Measurements from ENCODE around the gene ME1. TPM values are rescaled to one million over a fixed set of nuclear protein-coding genes. Genes with fewer than 3 reads are reported as not detected.
"Not testable (repeated sequence)": the region's sequence is repeated elsewhere in the genome, so short reads cannot be mapped to it uniquely, and the experiment has no call there.

ME1 gene
- total RNA-seq, 1 donor from 2014 or later: 0.07 TPM

GRCh38 chr6:83359638-83360037, 71.2 kb downstream of the ME1 start:
- intact Hi-C loops (cut with micrococcal nuclease): no loop called here

GRCh38 chr6:83354747-83355146, 76.1 kb downstream of the ME1 start:
- intact Hi-C loops (cut with micrococcal nuclease): no loop called here

GRCh38 chr6:83352424-83353061, 78.3 kb downstream of the ME1 start:
- intact Hi-C loops (cut with micrococcal nuclease): no loop called here

- intact Hi-C loops (cut with micrococcal nuclease): no loop called here
Measured at GRCh38 chr6:83343121-83343520, 87.7 kb downstream of the ME1 start.

- intact Hi-C loops (cut with micrococcal nuclease): no loop called here
Measured at GRCh38 chr6:83341765-83342164, 89.1 kb downstream of the ME1 start.

GRCh38 chr6:83333916-83334315, 96.9 kb downstream of the ME1 start:
- intact Hi-C loops (cut with micrococcal nuclease): not testable (repeated sequence)

GRCh38 chr6:83333500-83333899, 97.4 kb downstream of the ME1 start:
- intact Hi-C loops (cut with micrococcal nuclease): no loop called here

- intact Hi-C loops (cut with micrococcal nuclease): no loop called here
Measured at GRCh38 chr6:83314693-83315092, 116.2 kb downstream of the ME1 start.

GRCh38 chr6:83313882-83314281, 117.0 kb downstream of the ME1 start:
- intact Hi-C loops (cut with micrococcal nuclease): no loop called here

GRCh38 chr6:83311231-83311630, 119.6 kb downstream of the ME1 start:
- intact Hi-C loops (cut with micrococcal nuclease): no loop called here

GRCh38 chr6:83310046-83310445, 120.8 kb downstream of the ME1 start:
- intact Hi-C loops (cut with micrococcal nuclease): no loop called here

- intact Hi-C loops (cut with micrococcal nuclease): no loop called here
Measured at GRCh38 chr6:83309344-83309743, 121.5 kb downstream of the ME1 start.

GRCh38 chr6:83308833-83309232, 122.0 kb downstream of the ME1 start:
- intact Hi-C loops (cut with micrococcal nuclease): no loop called here

GRCh38 chr6:83307849-83308248, 123.0 kb downstream of the ME1 start:
- intact Hi-C loops (cut with micrococcal nuclease): no loop called here

GRCh38 chr6:83303426-83303825, 127.4 kb downstream of the ME1 start:
- intact Hi-C loops (cut with micrococcal nuclease): no loop called here

- intact Hi-C loops (cut with micrococcal nuclease): no loop called here
Measured at GRCh38 chr6:83294676-83295075, 136.2 kb downstream of the ME1 start.

GRCh38 chr6:83292900-83293843, 137.7 kb downstream of the ME1 start:
- intact Hi-C loops (cut with micrococcal nuclease): no loop called here

GRCh38 chr6:83287298-83287697, 143.6 kb downstream of the ME1 start:
- intact Hi-C loops (cut with micrococcal nuclease): not testable (repeated sequence)

- intact Hi-C loops (cut with micrococcal nuclease): no loop called here
Measured at GRCh38 chr6:83285917-83286316, 144.9 kb downstream of the ME1 start.

- intact Hi-C loops (cut with micrococcal nuclease): no loop called here
Measured at GRCh38 chr6:83273596-83273995, 157.3 kb downstream of the ME1 start.

- intact Hi-C loops (cut with micrococcal nuclease): no loop called here
Measured at GRCh38 chr6:83270971-83271719, 159.7 kb downstream of the ME1 start.

GRCh38 chr6:83265384-83265783, 165.5 kb downstream of the ME1 start:
- intact Hi-C loops (cut with micrococcal nuclease): no loop called here

All from T-helper 1 cell treated with Interleukin-12 subunit alpha and Interleukin-12 subunit beta and Interleukin-4 antibody, amounts not matched to agents 30 ng/mL and 1 ng/mL, for 36 hours (primary cell).